ENCODE measurements around the gene ZNF223. TPM values are rescaled to one million over a fixed set of nuclear protein-coding genes. Genes with fewer than 3 reads are reported as not detected.

The ZNF223 gene
- total RNA-seq, 1 donor from 2014 or later, result 2.3 TPM

GRCh38 chr19:44061038-44061437 is 9.2 kb downstream of the ZNF223 start:
- intact Hi-C loops (cut with DNase I), result no loop called here
- ATAC-seq (ENCODE audit: poor library complexity) (no peak), DNase-seq (no peak)

- intact Hi-C loops (cut with DNase I), result no loop called here
- no peak for DNase-seq
Measured at GRCh38 chr19:44066305-44066704, 14.5 kb downstream of the ZNF223 start.

GRCh38 chr19:44069415-44069814 is 17.6 kb downstream of the ZNF223 start:
- intact Hi-C loops (cut with DNase I), result no loop called here
- ATAC-seq (ENCODE audit: poor library complexity), result no peak
- no peak for DNase-seq

More at GRCh38 chr19:44066305-44066704, 14.5 kb downstream of the ZNF223 start:
- ATAC-seq (ENCODE audit: poor library complexity), result no peak

GRCh38 chr19:44071824-44072542 is 20.1 kb downstream of the ZNF223 start, which contains the start of gene ZNF284:
ZNF284 (plus strand) TSS chr19:44072159; CDS start chr19:44076390, 4,231 bp downstream.
- intact Hi-C loops (cut with DNase I), result no loop called here
- DNase-seq (peak; percentile 88), ATAC-seq (ENCODE audit: poor library complexity) (peak; percentile 100)

- DNase-seq, result no peak
- peak; percentile 45 for ATAC-seq (ENCODE audit: poor library complexity)
- intact Hi-C loops (cut with DNase I), result no loop called here
Measured at GRCh38 chr19:44072543-44073401, 20.9 kb downstream of the ZNF223 start.

GRCh38 chr19:44076325-44076724 is 24.5 kb downstream of the ZNF223 start:
- DNase-seq (no peak), ATAC-seq (ENCODE audit: poor library complexity) (no peak)
- intact Hi-C loops (cut with DNase I), result no loop called here

- ATAC-seq (ENCODE audit: poor library complexity) (no peak), DNase-seq (no peak)
- intact Hi-C loops (cut with DNase I), result no loop called here
Measured at GRCh38 chr19:44092108-44092507, 40.3 kb downstream of the ZNF223 start.

GRCh38 chr19:44093931-44094765 is 42.3 kb downstream of the ZNF223 start, which contains the start of gene ZNF224:
ZNF224 (plus strand) TSS chr19:44094361; CDS start chr19:44097874, 3,513 bp downstream.
- intact Hi-C loops (cut with DNase I), result no loop called here
- ATAC-seq (ENCODE audit: poor library complexity) (peak; percentile 99), DNase-seq (peak; percentile 93)

GRCh38 chr19:44107751-44108150 is 55.9 kb downstream of the ZNF223 start:
- DNase-seq (no peak), ATAC-seq (ENCODE audit: poor library complexity) (no peak)
- intact Hi-C loops (cut with DNase I), result loop anchor here (10.0 kb wide), 1 partner anchor 103 kb away; the partner anchor contains the start of gene ZNF230

GRCh38 chr19:44109458-44109857 is 57.6 kb downstream of the ZNF223 start:
- DNase-seq, result no peak
- intact Hi-C loops (cut with DNase I), result loop anchor here (10.0 kb wide), 1 partner anchor 105 kb away; the partner anchor contains the start of gene ZNF230
- ATAC-seq (ENCODE audit: poor library complexity), result no peak

GRCh38 chr19:44111910-44112463 is 60.2 kb downstream of the ZNF223 start:
- ATAC-seq (ENCODE audit: poor library complexity), result no peak
- intact Hi-C loops (cut with DNase I), result loop anchor here (10.0 kb wide), 1 partner anchor 193 kb away; the partner anchor contains the start of gene ZNF235
- no peak for DNase-seq

- intact Hi-C loops (cut with DNase I), result loop anchor here (10.0 kb wide), 1 partner anchor 192 kb away; the partner anchor contains the start of gene ZNF235
- ATAC-seq (ENCODE audit: poor library complexity), result peak; percentile 6
- DNase-seq, result no peak
Measured at GRCh38 chr19:44112802-44113137, 60.9 kb downstream of the ZNF223 start.

- ATAC-seq (ENCODE audit: poor library complexity) (peak; percentile 98), DNase-seq (peak; percentile 95)
- intact Hi-C loops (cut with DNase I), result loop anchor here (10.0 kb wide), 1 partner anchor 192 kb away; the partner anchor contains the start of gene ZNF235
Measured at GRCh38 chr19:44113138-44113783, 61.4 kb downstream of the ZNF223 start, which contains the start of gene ZNF225. ZNF225 (plus strand) TSS chr19:44113399; CDS start chr19:44115828, 2,429 bp downstream.

GRCh38 chr19:44113784-44114390 is 62.1 kb downstream of the ZNF223 start:
- ATAC-seq (ENCODE audit: poor library complexity) (peak; percentile 4), DNase-seq (no peak)
- intact Hi-C loops (cut with DNase I), result loop anchor here (10.0 kb wide), 1 partner anchor 191 kb away; the partner anchor contains the start of gene ZNF235

Measured in Right ventricle myocardium superior (tissue), 1 donor.